Stimulated activated CD8-positive, alpha-beta memory T cell treated with anti-CD3 and anti-CD28 coated beads, Interleukin-12 subunit alpha, Interleukin-12 subunit beta, amount 100 ng/mL, for 4 hours (primary cell): ENCODE data around the gene GNRH2.
"Not testable (repeated sequence)": the region's sequence is repeated elsewhere in the genome, so short reads cannot be mapped to it uniquely, and the experiment has no call there.

ENCODE experiments used
- DNase-seq: peaks from one replicate; pipeline ENCODE4 v3.0.0-alpha.2; 2020; ENCODE audit warnings: low read depth

The GNRH2 gene

GRCh38 chr20:3042625-3043024 lies 797 bp upstream of the GNRH2 start:
- DNase-seq = no peak

GRCh38 chr20:3044336-3044965 lies 1.0 kb downstream of the GNRH2 start:
- DNase-seq = no peak

DNA sequence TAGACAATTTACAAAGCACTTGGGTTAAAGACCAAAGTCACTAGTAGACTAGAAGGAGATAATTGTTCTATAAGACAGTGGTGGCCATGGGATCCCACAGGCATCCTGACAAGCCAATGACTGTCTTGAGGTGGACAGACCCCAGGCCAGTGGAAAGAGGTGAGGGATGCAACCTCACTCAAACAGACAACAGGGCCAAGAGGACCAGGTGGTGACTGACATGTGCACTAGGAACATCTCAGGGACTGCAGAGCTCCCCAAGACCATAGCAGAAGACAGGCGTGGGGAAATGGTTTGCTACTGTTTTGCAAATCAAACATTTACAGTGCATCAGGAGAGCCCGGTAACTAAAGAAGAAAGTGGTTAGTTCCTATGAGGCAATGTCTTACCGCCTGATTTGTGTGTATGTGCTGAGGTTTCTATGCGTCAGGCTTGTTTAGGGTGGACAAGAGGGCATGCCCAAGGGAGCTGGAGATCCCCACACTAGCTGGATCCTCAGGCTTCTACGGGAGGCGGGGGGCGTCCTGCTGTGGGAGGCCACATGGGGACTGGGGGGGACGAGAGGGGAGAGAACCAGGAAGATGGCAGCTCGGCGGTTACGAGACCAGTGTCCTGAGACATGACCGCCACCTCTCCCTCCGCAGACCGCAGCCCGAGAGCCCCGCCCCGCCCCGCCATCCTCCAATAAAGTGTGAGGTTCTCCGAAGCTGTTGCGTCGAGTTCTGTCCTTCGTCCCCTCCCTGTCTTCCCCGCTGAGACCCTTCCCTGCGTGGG lies 1.8 kb downstream of the GNRH2 start:
- DNase-seq = no peak

DNA sequence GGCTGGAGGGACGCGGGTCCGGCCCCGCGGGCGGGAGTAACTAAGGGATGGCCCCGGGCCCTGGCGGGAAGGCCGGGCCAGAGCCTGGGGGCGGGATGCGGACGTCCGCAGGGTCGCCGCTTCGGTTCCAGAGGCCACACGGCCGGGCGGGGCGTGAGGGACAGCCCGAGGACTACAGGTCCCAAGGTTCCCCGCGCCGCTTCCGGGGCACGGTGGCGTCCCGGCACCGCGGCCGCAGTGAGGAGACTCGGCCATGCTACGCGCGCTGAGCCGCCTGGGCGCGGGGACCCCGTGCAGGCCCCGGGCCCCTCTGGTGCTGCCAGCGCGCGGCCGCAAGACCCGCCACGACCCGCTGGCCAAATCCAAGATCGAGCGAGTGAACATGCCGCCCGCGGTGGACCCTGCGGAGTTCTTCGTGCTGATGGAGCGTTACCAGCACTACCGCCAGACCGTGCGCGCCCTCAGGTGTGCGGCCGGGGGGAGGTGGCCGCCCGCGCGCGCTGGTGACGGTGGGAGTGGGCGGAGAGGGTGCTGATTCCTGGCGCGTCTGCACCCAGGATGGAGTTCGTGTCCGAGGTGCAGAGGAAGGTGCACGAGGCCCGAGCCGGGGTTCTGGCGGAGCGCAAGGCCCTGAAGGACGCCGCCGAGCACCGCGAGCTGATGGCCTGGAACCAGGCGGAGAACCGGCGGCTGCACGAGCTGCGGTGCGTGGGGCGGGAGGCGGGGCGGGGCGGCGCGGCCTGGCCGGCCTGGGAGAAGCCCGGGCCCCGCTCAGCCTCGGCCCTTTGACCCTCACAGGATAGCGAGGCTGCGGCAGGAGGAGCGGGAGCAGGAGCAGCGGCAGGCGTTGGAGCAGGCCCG lies 2.6 kb downstream of the GNRH2 start, which contains the start of gene MRPS26:
TSS of gene MRPS26 (plus strand) at position 237 of the 861 bp plus-strand sequence. CDS start at position 254, 17 bp downstream.
- DNase-seq = peak; percentile 72

DNA sequence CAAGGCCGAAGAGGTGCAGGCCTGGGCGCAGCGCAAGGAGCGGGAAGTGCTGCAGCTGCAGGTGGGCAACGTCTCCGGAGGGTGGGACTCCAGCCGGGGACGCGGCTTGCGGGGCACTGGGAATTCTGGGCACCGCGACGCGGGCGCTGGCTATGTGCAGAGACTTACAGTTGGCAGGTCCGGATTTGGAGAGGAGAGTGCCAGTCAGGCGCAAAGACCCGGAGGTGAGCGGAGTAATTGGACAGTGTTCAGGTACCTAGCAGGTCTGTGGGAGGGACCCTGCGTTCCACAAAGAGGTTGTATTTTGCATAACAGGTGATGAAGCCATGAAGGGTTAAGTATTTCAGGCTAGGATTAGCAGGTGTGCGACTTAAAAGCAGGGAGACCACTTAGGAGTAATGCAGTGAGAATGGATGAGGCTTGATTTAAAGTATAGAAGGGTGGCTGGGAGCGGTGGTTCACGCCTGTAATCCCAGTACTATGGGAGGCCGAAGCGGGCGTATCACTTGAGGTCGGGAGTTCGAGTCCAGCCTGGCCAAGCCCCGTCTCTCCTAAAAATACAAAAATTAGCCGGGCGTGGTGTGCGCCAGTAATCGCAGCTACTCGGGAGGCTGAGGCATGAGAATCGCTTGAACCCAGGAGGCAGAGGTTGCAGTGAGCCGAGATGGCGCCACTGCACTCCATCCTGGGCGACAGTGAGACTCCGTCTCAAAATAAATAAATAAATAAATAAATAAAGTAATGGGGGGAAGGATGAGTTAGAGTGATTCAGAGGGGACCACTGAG lies 3.4 kb downstream of the GNRH2 start:
- DNase-seq = no peak

DNA sequence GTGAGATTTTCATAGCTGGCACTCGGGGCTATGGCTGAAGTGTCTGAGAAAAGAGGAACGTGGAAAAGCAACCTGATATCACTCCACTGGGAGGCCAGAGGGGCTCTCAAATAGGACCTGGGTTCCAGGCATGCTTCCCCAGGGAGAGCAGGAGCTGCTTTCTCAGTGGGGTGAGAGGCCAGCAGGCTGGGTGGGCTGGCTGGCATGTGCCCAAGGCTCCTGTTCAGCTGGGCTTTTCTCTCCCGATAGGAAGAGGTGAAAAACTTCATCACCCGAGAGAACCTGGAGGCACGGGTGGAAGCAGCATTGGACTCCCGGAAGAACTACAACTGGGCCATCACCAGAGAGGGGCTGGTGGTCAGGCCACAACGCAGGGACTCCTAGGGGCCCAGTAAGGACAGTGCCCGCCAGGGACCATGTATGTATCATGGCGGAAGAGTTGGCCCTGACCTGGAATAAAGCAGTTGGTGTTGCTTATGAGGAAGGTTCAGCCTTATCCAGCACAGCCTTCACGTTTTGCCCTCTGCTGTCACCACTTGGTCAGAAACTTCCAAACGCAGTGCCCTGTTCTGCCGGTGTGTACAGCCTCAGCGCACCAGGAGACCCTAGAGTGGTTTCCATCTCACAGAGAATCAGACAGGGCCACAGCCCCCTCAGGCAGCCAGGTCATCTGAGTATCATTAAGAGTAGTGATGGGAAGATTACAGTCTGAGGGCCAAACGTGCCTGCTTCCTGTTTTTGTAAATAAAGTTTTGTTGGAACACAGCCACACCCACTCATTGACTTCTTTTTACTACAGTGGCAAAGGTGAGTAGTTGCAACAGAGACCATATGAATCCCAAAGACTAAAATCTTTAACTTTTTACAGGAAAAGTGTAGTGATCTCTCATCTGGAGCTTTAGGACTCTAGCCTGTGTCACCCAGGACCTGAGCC lies 4.3 kb downstream of the GNRH2 start:
- DNase-seq = no peak

GRCh38 chr20:3051385-3052019 lies 8.1 kb downstream of the GNRH2 start:
- no peak for DNase-seq

GRCh38 chr20:3059489-3059888 lies 16.1 kb downstream of the GNRH2 start:
- DNase-seq = no peak

GRCh38 chr20:3064119-3064518 lies 20.7 kb downstream of the GNRH2 start:
- not testable (repeated sequence) for DNase-seq

- no peak for DNase-seq
These were observed 24.0 kb downstream of the GNRH2 start for GRCh38 chr20:3067139-3068014.

- no peak for DNase-seq
These were observed 24.7 kb downstream of the GNRH2 start for GRCh38 chr20:3068075-3068474.

DNA sequence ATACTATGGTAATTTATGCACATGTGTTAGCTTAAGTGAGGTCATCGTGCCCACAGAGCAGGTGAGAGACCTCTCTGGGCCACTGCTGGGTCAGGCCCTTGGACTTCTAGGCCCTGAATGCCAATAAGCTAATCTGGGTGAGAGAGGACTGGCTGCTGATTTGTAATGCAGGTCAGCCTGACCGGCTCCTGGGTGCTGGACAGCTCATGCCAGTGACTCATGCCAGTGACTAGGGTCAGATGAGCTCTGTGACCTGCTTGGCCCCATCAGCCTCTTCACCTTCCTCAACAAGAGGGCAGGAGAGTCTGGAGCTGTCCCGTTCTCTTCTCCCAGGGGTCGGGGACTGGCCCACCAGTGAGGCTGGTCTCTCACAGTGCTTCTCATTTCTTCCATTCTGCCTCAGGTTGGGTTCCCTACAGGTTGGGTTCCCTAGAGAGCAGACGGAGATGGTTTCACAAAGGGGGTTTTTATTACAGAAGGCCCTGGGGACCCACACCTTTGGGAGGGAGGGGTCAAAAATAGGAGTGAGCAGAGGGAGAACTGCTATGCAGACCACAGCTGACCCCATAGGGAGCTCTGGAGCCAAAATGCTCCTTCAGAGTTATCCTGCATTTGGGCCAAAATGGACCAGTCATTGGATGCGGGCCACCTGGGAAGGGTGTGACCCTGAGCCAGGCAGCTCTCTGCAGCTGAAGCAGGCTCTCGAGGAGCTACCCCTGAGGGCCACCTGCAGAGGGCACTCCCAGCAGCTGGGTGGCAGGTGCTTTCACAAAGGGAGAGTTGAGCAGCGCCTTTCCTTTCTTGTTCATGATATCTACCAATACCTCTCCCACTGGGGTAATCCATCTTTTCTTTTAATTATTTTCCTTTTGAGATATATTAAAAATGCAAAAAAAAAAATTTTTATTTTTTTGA lies 25.8 kb downstream of the GNRH2 start:
- DNase-seq = no peak

DNA sequence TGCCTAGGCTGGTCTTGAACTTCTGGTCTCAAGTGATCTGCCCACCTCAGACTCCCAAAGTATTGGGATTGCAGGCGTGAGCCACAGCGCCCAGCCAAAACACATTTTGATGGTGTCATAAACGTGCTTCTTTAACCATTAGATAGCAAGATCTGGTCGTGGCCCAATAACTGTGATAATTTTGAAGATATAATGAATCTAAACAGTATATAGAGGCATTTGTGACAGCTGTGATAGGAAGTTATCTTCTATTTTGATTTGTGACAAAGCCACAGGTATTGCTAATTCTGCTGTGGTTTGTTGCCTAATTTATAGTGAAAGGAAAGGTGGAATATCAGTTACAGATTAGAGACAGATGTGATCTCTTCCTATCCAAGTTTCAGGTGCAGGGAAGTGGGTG lies 27.3 kb downstream of the GNRH2 start:
- DNase-seq = no peak

DNA sequence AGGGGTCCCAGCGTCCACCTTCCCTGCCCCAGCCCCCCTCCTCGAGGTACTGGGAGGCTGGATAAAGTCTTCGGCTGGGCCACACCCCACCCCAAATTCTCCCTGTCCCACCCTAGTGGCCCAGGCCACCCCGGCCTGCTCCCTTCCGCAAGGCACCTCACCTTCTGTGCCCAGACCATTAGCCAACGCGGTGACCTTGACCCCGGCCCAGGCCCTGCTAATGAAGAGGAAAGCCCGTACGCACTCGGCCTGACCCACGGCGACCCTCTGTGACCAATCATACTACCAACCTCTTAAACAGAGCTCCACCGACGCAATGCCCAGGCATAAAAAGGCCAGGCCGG lies 27.8 kb downstream of the GNRH2 start:
- DNase-seq = no peak

DNA sequence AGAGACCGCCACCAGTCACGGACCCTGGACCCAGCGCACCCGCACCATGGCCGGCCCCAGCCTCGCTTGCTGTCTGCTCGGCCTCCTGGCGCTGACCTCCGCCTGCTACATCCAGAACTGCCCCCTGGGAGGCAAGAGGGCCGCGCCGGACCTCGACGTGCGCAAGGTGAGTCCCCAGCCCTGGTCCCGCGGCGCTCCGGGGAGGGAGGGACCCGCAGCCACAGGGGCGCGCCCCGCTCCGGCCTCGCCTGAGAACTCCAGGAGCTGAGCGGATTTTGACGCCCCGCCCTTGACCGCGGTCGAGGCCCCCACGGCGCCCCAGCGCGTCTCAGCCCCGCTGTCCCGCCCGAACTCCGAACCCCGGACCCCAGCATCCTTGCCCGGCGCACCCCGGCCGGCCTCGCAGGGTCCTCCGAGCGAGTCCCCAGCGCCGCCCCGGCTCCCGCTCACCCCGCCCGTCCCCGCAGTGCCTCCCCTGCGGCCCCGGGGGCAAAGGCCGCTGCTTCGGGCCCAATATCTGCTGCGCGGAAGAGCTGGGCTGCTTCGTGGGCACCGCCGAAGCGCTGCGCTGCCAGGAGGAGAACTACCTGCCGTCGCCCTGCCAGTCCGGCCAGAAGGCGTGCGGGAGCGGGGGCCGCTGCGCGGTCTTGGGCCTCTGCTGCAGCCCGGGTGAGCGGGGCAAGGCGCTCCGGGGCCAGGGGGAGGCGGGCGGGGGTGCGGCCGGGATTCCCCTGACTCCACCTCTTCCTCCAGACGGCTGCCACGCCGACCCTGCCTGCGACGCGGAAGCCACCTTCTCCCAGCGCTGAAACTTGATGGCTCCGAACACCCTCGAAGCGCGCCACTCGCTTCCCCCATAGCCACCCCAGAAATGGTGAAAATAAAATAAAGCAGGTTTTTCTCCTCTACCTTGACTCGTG lies 28.4 kb downstream of the GNRH2 start, which contains the start of gene OXT:
TSS of gene OXT (plus strand) at position 11 of the 920 bp plus-strand sequence. CDS start at position 47, 36 bp downstream.
- DNase-seq = peak; percentile 56

GRCh38 chr20:3072530-3073250 lies 29.3 kb downstream of the GNRH2 start:
- no peak for DNase-seq
